ENCODE results near the gene EID2. TPM values are rescaled to one million over a fixed set of nuclear protein-coding genes. Genes with fewer than 3 reads are reported as not detected.

The EID2 gene
- total and polyA plus RNA-seq, 2 of the 13 experiments (the other 11 are each of a cell fraction or from before 2014, with no cell fraction given) = 3.7 to 14.1 TPM

DNA sequence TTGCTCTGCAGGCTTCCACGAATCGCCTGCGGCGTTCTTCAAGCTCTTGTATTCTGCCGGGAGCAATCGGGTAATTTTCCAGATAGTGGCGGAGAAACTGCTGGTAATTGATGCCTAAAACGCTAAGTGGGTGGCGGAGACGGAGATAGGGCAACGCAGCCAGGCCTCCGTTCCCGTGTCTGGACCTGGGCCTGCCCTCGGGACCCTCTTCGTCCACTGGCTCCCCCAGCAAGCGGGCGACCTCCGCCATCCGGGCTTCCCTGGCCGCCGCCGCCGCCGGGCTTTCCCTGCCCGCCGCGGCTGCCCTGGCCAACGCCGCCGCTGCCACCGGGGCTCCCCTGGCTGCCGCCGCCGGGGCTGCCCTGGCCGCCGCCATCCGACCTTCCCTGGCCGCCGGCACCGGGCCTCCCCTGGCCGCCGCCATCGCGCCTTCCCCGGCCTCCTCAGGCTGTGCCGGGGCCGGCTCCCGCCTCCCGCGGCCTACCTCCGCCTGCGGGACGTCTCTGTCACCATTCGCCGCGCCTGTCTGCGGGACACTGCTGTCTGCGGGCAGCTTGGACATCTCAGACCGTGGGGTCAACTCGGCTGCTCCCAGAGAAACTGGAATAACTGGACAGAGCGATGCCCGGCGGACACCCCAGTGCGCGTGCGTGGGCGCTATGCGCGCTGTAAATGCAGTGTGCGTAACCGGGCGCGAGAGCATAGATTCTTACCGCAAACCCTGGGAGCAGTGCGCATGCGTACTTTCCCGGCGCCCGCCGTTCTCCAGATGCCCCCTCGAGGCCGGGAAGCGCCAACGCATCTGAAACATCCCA is at the start of gene EID2 (continued):
- TF ChIP-seq ZNF460 (CRISPR knock-in tag; IDR thresholded peaks at IDR 0.05; ENCODE audit: borderline replicate concordance) (no peak), SOX6 (IDR thresholded peaks at IDR 0.05) (no peak), SOX6 (CRISPR knock-in tag; IDR thresholded peaks at IDR 0.05) (peak; percentile 43; the same call in 1 of the 2 replicates), ZFY (CRISPR knock-in tag; IDR thresholded peaks at IDR 0.05) (peak; percentile 97), SAFB2 (CRISPR knock-in tag; IDR thresholded peaks at IDR 0.05; ENCODE audit: borderline replicate concordance, low read depth) (no peak), ZNF256 (CRISPR knock-in tag; conservative IDR thresholded peaks at IDR 0.05) (no peak), RBM39 (IDR thresholded peaks at IDR 0.05; ENCODE audit: low read depth, low read length, poor library complexity, severe bottlenecking) (peak; percentile 61), IKZF1 (IDR thresholded peaks at IDR 0.05) (no peak), KDM1A (CRISPR knock-in tag; IDR thresholded peaks at IDR 0.05) (no peak), ZNF234 (CRISPR knock-in tag; conservative IDR thresholded peaks at IDR 0.05) (no peak), NFE2 (CRISPR knock-in tag; IDR thresholded peaks at IDR 0.05) (no peak), KDM2A (CRISPR knock-in tag; IDR thresholded peaks at IDR 0.05; ENCODE audit: borderline replicate concordance, low read depth) (peak; percentile 88; the same call in 1 of the 2 replicates), PHF8 (CRISPR knock-in tag; IDR thresholded peaks at IDR 0.05) (peak; percentile 96), SALL2 (CRISPR knock-in tag; IDR thresholded peaks at IDR 0.05) (peak; percentile 95), PHF5A (CRISPR knock-in tag; IDR thresholded peaks at IDR 0.05; ENCODE audit: low read depth, unreplicated experiment) (no peak), ZNF251 (CRISPR knock-in tag; IDR thresholded peaks at IDR 0.05) (no peak), SUZ12 (IDR thresholded peaks at IDR 0.05; ENCODE audit: low read depth, low read length) (no peak), ZNF160 (CRISPR knock-in tag; IDR thresholded peaks at IDR 0.05) (peak; percentile 86), ZNF282 (IDR thresholded peaks at IDR 0.05; ENCODE audit: partially characterized antibody) (no peak), FLYWCH1 (CRISPR knock-in tag; IDR thresholded peaks at IDR 0.05) (no peak), ZNF205 (CRISPR knock-in tag; IDR thresholded peaks at IDR 0.05) (no peak), ZNF746 (CRISPR knock-in tag; IDR thresholded peaks at IDR 0.05) (no peak)
- TF ChIP-seq, protein P1, sequence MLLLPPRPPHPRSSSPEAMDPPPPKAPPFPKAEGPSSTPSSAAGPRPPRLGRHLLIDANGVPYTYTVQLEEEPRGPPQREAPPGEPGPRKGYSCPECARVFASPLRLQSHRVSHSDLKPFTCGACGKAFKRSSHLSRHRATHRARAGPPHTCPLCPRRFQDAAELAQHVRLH (CRISPR knock-in tag; IDR thresholded peaks at IDR 0.05; ENCODE audit: borderline replicate concordance, low read depth) = peak; percentile 5; the same call in 1 of the 2 replicates
- TF ChIP-seq, protein P2, sequence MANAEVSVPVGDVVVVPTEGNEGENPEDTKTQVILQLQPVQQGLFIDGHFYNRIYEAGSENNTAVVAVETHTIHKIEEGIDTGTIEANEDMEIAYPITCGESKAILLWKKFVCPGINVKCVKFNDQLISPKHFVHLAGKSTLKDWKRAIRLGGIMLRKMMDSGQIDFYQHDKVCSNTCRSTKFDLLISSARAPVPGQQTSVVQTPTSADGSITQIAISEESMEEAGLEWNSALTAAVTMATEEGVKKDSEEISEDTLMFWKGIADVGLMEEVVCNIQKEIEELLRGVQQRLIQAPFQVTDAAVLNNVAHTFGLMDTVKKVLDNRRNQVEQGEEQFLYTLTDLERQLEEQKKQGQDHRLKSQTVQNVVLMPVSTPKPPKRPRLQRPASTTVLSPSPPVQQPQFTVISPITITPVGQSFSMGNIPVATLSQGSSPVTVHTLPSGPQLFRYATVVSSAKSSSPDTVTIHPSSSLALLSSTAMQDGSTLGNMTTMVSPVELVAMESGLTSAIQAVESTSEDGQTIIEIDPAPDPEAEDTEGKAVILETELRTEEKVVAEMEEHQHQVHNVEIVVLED (CRISPR knock-in tag; IDR thresholded peaks at IDR 0.05; ENCODE audit: borderline replicate concordance) = peak; percentile 81; the same call in 1 of the 2 replicates
- TF ChIP-seq, protein P3, sequence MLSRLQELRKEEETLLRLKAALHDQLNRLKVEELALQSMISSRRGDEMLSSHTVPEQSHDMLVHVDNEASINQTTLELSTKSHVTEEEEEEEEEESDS (CRISPR knock-in tag; IDR thresholded peaks at IDR 0.05; ENCODE audit: borderline replicate concordance) = no peak
- TF ChIP-seq, protein P4, sequence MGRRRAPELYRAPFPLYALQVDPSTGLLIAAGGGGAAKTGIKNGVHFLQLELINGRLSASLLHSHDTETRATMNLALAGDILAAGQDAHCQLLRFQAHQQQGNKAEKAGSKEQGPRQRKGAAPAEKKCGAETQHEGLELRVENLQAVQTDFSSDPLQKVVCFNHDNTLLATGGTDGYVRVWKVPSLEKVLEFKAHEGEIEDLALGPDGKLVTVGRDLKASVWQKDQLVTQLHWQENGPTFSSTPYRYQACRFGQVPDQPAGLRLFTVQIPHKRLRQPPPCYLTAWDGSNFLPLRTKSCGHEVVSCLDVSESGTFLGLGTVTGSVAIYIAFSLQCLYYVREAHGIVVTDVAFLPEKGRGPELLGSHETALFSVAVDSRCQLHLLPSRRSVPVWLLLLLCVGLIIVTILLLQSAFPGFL (CRISPR knock-in tag; IDR thresholded peaks at IDR 0.05) = no peak
- TF ChIP-seq, protein P5, sequence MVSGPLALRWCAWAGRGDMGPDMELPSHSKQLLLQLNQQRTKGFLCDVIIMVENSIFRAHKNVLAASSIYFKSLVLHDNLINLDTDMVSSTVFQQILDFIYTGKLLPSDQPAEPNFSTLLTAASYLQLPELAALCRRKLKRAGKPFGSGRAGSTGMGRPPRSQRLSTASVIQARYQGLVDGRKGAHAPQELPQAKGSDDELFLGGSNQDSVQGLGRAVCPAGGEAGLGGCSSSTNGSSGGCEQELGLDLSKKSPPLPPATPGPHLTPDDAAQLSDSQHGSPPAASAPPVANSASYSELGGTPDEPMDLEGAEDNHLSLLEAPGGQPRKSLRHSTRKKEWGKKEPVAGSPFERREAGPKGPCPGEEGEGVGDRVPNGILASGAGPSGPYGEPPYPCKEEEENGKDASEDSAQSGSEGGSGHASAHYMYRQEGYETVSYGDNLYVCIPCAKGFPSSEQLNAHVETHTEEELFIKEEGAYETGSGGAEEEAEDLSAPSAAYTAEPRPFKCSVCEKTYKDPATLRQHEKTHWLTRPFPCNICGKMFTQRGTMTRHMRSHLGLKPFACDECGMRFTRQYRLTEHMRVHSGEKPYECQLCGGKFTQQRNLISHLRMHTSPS (CRISPR knock-in tag; IDR thresholded peaks at IDR 0.05; ENCODE audit: low read depth) = no peak

Measured in HepG2 (cell line).